Measurements from ENCODE around the gene NECAB2. TPM values are rescaled to one million over a fixed set of nuclear protein-coding genes. Genes with fewer than 3 reads are reported as not detected.

The NECAB2 gene
- total RNA-seq, 1 donor from 2014 or later = not detected

DNA sequence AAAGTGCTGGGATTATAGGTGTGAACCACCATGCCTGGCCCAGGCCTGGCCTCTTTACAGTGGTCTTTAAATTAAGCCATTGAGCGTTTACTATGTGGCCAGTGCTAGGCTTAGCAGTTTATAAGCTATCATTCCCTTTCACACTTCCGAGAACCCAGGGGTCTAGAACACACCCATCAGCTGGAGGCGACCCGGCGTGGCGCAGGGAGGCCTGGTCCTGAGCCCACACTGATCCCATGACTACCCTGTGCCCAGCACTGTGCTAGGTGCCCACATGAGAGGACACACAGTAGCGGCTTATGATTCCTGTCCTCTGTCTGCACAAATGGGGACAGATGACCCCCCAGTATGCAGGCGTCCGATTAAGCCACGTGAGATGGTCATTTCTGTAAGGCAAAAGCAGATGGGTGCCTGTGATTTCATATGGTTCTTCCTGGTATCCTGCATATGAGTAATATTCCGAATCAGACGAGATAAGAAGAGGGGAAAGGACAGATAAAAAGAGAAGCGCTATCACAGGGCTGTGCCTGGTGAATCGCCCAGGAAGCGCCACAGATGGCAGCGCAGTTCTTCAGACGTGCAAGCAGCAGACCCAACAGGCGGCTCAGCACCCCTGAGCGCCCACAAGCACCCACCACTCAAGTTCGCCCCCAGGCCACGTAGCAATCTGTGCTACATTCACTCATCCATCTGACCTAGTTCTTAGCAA, 9.8 kb upstream of the NECAB2 start:
- TF ChIP-seq POLR2A (IDR thresholded peaks at IDR 0.05) = no peak
- TF ChIP-seq, protein P1, sequence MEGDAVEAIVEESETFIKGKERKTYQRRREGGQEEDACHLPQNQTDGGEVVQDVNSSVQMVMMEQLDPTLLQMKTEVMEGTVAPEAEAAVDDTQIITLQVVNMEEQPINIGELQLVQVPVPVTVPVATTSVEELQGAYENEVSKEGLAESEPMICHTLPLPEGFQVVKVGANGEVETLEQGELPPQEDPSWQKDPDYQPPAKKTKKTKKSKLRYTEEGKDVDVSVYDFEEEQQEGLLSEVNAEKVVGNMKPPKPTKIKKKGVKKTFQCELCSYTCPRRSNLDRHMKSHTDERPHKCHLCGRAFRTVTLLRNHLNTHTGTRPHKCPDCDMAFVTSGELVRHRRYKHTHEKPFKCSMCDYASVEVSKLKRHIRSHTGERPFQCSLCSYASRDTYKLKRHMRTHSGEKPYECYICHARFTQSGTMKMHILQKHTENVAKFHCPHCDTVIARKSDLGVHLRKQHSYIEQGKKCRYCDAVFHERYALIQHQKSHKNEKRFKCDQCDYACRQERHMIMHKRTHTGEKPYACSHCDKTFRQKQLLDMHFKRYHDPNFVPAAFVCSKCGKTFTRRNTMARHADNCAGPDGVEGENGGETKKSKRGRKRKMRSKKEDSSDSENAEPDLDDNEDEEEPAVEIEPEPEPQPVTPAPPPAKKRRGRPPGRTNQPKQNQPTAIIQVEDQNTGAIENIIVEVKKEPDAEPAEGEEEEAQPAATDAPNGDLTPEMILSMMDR (IDR thresholded peaks at IDR 0.05) = no peak
- TF ChIP-seq POLR2AphosphoS5 (IDR thresholded peaks at IDR 0.05; ENCODE audit: insufficient read depth in 1 of 2, low read depth in 1 of 2) = no peak
- Histone ChIP-seq H3K9me3 (no peaks in the 10 kb centered on the region), H3K4me3 (no peak overlapping the region), H3K27ac (no peak overlapping the region), H3K27me3 (no peaks in the 10 kb centered on the region), H3K4me1 (peaks cover 20% of the 10 kb centered on the region), H3K36me3 (peaks cover 0 to 16% of the 10 kb centered on the region in 2 donors)
- no peak for DNase-seq (ENCODE audit: extremely low spot score in 2 of 2)
- intact Hi-C loops (cut with DNase I) = loop anchor here (10.0 kb wide), 1 partner anchor 217 kb away; no protein-coding TSS in a partner anchor

DNA sequence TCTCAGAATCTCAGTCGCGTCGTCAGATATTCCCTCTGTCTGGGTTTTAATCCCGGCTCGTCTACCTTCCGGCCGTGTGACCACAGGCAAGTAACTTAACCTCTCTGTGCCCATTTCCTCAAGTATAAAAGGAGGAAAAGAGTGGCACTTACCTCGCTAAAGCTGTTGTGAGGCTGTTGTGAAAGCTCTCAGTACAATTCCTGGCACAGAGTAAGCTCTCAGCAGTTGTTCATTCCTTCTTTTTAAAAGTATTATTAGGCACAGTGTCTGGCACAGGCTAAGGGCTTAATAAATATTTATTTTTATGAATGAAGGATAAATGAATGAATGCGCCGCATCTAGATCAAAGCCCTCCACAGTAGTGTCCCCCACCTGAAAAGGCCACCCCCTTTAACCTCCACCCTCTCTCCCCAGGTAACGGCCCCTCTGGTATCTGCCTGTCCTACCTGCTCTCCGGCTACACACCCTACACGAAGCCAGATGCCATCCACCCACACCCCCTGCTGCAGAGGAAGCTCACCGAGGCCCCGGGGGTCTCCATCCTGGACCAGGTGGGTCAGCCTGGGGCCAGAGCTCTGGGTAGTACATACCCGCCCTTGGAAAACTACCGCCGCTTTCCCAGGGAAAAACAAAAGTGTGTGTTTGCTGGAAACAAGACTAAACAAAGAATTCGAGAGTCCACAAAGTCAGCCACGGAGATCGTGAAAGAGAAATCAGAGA, 9.0 kb upstream of the NECAB2 start:
- no peak for DNase-seq (ENCODE audit: extremely low spot score in 2 of 2)
- Histone ChIP-seq H3K27ac (no peak overlapping the region), H3K9me3 (no peaks in the 10 kb centered on the region), H3K4me3 (no peak overlapping the region), H3K27me3 (no peaks in the 10 kb centered on the region), H3K4me1 (peaks cover 13% of the 10 kb centered on the region), H3K36me3 (peaks cover 0 to 16% of the 10 kb centered on the region in 2 donors)
- intact Hi-C loops (cut with DNase I) = loop anchor here (10.0 kb wide), 1 partner anchor 216 kb away; no protein-coding TSS in a partner anchor
- TF ChIP-seq POLR2A (IDR thresholded peaks at IDR 0.05) (no peak), POLR2AphosphoS5 (IDR thresholded peaks at IDR 0.05; ENCODE audit: insufficient read depth in 1 of 2, low read depth in 1 of 2) (no peak)
- TF ChIP-seq, protein P1 (IDR thresholded peaks at IDR 0.05) = no peak

DNA sequence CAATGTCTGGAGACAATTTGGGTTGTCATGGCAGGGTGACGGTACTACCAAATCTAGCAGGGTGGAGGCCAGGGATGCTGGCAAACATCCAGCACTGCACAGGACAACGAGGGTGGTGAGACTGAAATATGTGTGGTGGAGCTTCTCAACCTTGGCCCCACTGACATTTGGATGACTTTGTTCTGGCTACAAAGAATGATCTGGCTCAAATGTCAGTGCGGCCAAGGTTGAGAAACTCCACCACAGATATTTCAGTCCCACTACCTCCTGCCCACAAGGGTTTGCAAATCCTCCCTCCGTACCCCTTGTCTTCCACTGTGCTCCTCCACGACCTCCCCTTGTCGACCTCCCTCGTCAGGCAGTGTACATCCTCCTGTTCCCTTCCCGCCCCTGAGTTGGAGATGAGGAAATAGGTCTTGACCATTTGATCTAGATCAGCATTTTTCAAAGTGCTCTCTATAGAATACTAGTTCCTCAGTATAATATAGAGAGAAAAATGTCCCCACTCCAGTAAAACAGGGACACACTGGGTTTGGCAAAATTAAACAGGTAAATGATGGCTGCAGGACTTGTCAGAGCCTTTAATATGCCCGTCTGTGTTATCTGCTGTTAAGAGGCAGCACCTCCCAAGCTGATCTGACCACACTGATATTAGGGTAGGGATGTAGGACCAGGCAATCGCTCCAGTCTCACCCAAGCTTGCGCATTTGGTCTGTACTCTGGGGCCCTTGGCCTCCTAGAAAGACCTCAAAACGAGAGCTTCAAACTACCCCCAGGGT, 8.2 kb upstream of the NECAB2 start:
- no peaks in the 10 kb centered on the region for H3K27me3 ChIP-seq
- TF ChIP-seq POLR2A (IDR thresholded peaks at IDR 0.05) = no peak
- no peak for TF ChIP-seq POLR2AphosphoS5 (IDR thresholded peaks at IDR 0.05; ENCODE audit: insufficient read depth in 1 of 2, low read depth in 1 of 2)
- TF ChIP-seq, protein P1 (IDR thresholded peaks at IDR 0.05) = no peak
- no peak for DNase-seq (ENCODE audit: extremely low spot score in 2 of 2)
- H3K4me1 ChIP-seq = peaks cover 5% of the 10 kb centered on the region
- no peaks in the 10 kb centered on the region for H3K9me3 ChIP-seq
- no peak overlapping the region for H3K4me3 ChIP-seq
- peaks cover 0 to 16% of the 10 kb centered on the region in 2 donors for H3K36me3 ChIP-seq
- intact Hi-C loops (cut with DNase I) = loop anchor here (10.0 kb wide), 3 partner anchors 105 to 525 kb away; no protein-coding TSS in a partner anchor
- no peak overlapping the region for H3K27ac ChIP-seq

DNA sequence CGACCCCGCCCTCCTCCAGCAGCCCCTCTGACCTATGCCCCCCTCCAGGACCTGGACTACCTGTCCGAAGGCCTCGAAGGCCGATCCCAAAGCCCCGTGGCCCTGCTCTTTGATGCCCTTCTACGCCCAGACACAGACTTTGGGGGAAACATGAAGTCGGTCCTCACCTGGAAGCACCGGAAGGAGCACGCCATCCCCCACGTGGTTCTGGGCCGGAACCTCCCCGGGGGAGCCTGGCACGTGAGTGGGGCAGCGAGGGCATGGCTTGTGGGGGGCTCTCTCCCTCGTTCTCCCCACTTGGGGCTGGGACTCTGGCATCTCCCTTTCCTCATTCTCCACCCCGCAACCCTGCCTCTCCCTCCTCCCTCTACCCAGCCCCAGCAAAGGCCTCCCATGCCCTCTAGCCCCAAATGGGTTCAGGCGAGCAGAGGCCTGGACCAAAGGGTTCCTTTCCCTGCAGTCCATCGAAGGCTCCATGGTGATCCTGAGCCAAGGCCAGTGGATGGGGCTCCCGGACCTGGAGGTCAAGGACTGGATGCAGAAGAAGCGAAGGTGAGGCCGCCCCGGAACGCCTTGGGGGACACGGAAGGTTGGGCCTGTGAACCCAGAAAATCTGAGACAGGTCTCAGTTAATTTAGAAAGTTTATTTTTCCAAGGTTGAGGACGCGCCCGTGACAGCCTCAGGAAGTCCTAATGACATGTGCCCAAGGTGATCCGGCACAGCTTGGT, 7.4 kb upstream of the NECAB2 start:
- no peak for DNase-seq (ENCODE audit: extremely low spot score in 2 of 2)
- H3K4me3 ChIP-seq = no peak overlapping the region
- TF ChIP-seq POLR2AphosphoS5 (IDR thresholded peaks at IDR 0.05; ENCODE audit: insufficient read depth in 1 of 2, low read depth in 1 of 2) (no peak), POLR2A (IDR thresholded peaks at IDR 0.05) (no peak)
- TF ChIP-seq, protein P1 (IDR thresholded peaks at IDR 0.05) = no peak
- intact Hi-C loops (cut with DNase I) = loop anchor here (10.0 kb wide), 2 partner anchors 104 to 524 kb away; no protein-coding TSS in a partner anchor
- no peaks in the 10 kb centered on the region for H3K4me1 ChIP-seq
- H3K27me3 ChIP-seq = no peaks in the 10 kb centered on the region
- H3K36me3 ChIP-seq = peaks cover 0 to 16% of the 10 kb centered on the region in 2 donors
- no peaks in the 10 kb centered on the region for H3K9me3 ChIP-seq
- no peak overlapping the region for H3K27ac ChIP-seq

Measured in vagina (tissue), 2 donors.